Ovary (tissue), 3 donors: Measurements from ENCODE around the gene BSCL2.

Experiments
- EP300 ChIP-seq: sonication (generic); formaldehyde crosslinking; IDR thresholded peaks from one replicate; pipeline ENCODE4 v1.6.1; 2017; ENCODE audit warnings: antibody characterized with exemption
- TF ChIP-seq, protein P1 (sequence below), 3 donors: fragments of 450-650 bp in 2 of 3; fragments of 200-600 bp in 1 of 3; IDR thresholded peaks; one replicate each; pipeline versions ENCODE4 v1.5.1 to v1.8.0; 2016 to 2022; ENCODE audit warnings: antibody characterized with exemption in 3 of 3, mild to moderate bottlenecking in 1 of 3
- donor health status: DM: no; HTN: no; CAD: no.

- TF ChIP-seq, protein P1, sequence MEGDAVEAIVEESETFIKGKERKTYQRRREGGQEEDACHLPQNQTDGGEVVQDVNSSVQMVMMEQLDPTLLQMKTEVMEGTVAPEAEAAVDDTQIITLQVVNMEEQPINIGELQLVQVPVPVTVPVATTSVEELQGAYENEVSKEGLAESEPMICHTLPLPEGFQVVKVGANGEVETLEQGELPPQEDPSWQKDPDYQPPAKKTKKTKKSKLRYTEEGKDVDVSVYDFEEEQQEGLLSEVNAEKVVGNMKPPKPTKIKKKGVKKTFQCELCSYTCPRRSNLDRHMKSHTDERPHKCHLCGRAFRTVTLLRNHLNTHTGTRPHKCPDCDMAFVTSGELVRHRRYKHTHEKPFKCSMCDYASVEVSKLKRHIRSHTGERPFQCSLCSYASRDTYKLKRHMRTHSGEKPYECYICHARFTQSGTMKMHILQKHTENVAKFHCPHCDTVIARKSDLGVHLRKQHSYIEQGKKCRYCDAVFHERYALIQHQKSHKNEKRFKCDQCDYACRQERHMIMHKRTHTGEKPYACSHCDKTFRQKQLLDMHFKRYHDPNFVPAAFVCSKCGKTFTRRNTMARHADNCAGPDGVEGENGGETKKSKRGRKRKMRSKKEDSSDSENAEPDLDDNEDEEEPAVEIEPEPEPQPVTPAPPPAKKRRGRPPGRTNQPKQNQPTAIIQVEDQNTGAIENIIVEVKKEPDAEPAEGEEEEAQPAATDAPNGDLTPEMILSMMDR (IDR thresholded peaks at IDR 0.05), result no peak
- TF ChIP-seq EP300, result peak; percentile 63
Observed at GRCh38 chr11:62678770-62679696, 28.2 kb downstream of the BSCL2 start, which contains the start of gene UBXN1.
